Measurements from ENCODE around the gene GOLGA7B. TPM values are rescaled to one million over a fixed set of nuclear protein-coding genes. Genes with fewer than 3 reads are reported as not detected.
"Not testable (repeated sequence)": the region's sequence is repeated elsewhere in the genome, so short reads cannot be mapped to it uniquely, and the experiment has no call there.

Gene GOLGA7B
- total RNA-seq, 2 experiments from 2014 or later = 0.25 to 0.40 TPM

- ChIA-PET POLR2A (no interaction called here), CTCF (interaction anchor here (1.2 to 1.4 kb wide), 2 partner anchors 36 to 94 kb away, joined by 3 to 4 read pairs; no protein-coding TSS in a partner anchor)
Observed at GRCh38 chr10:97827702-97828291, 21.8 kb upstream of the GOLGA7B start.

GRCh38 chr10:97828721-97829120 lies 20.9 kb upstream of the GOLGA7B start:
- POLR2A ChIA-PET = no interaction called here

GRCh38 chr10:97830064-97830463 lies 19.6 kb upstream of the GOLGA7B start:
- ChIA-PET CTCF (no interaction called here), POLR2A (no interaction called here)

More at GRCh38 chr10:97828721-97829120, 20.9 kb upstream of the GOLGA7B start:
- CTCF ChIA-PET = no interaction called here

GRCh38 chr10:97831259-97831658 lies 18.4 kb upstream of the GOLGA7B start:
- CTCF ChIA-PET = no interaction called here
- POLR2A ChIA-PET = no interaction called here

- ChIA-PET CTCF (no interaction called here), POLR2A (no interaction called here)
Observed at GRCh38 chr10:97836446-97836845, 13.2 kb upstream of the GOLGA7B start.

- ChIA-PET POLR2A (no interaction called here), CTCF (interaction anchor here (0.6 kb wide), 1 partner anchor 31 kb away, joined by 3 read pairs; no protein-coding TSS in a partner anchor)
Observed at GRCh38 chr10:97838091-97838490, 11.6 kb upstream of the GOLGA7B start.

GRCh38 chr10:97841166-97841565 lies 8.5 kb upstream of the GOLGA7B start:
- POLR2A ChIA-PET = not testable (repeated sequence)

GRCh38 chr10:97842114-97842513 lies 7.5 kb upstream of the GOLGA7B start:
- CTCF ChIA-PET, POLR2A ChIA-PET: not testable (repeated sequence)

More at GRCh38 chr10:97841166-97841565, 8.5 kb upstream of the GOLGA7B start:
- CTCF ChIA-PET = not testable (repeated sequence)

- ChIA-PET POLR2A (no interaction called here), CTCF (no interaction called here)
Observed at GRCh38 chr10:97842656-97843280, 6.9 kb upstream of the GOLGA7B start.

- ChIA-PET CTCF (interaction anchor here (0.7 kb wide), 1 partner anchor 16 kb away, joined by 3 read pairs; no protein-coding TSS in a partner anchor), POLR2A (no interaction called here)
Observed at GRCh38 chr10:97843281-97843671, 6.4 kb upstream of the GOLGA7B start.

GRCh38 chr10:97843972-97844371 lies 5.7 kb upstream of the GOLGA7B start:
- CTCF ChIA-PET = interaction anchor here (0.7 kb wide), 1 partner anchor 16 kb away, joined by 3 read pairs; no protein-coding TSS in a partner anchor
- POLR2A ChIA-PET = not testable (repeated sequence)

GRCh38 chr10:97844678-97845077 lies 5.0 kb upstream of the GOLGA7B start:
- POLR2A ChIA-PET = no interaction called here
- CTCF ChIA-PET = no interaction called here

GRCh38 chr10:97849103-97849686 lies 448 bp upstream of the GOLGA7B start:
- CTCF ChIA-PET = interaction anchor here (2.6 to 3.1 kb wide), 2 partner anchors 11 to 20 kb away, joined by 7 to 9 read pairs; no protein-coding TSS in a partner anchor

GRCh38 chr10:97850446-97850845 lies 803 bp downstream of the GOLGA7B start:
- POLR2A ChIA-PET = no interaction called here
- CTCF ChIA-PET = interaction anchor here (2.6 kb wide), 1 partner anchor 10 kb away, joined by 7 read pairs; no protein-coding TSS in a partner anchor

More at GRCh38 chr10:97849103-97849686, 448 bp upstream of the GOLGA7B start:
- POLR2A ChIA-PET = interaction anchor here (0.6 to 0.7 kb wide), 2 partner anchors 20 to 813 kb away, joined by 3 to 4 read pairs; no protein-coding TSS in a partner anchor

GRCh38 chr10:97851341-97852001 lies 1.8 kb downstream of the GOLGA7B start:
- ChIA-PET POLR2A (no interaction called here), CTCF (interaction anchor here (1.4 to 2.6 kb wide), 2 partner anchors 9 to 59 kb away, joined by 3 to 7 read pairs; no protein-coding TSS in a partner anchor)

- POLR2A ChIA-PET = no interaction called here
- CTCF ChIA-PET = interaction anchor here (1.4 kb wide), 1 partner anchor 60 kb away, joined by 3 read pairs; no protein-coding TSS in a partner anchor
Observed at GRCh38 chr10:97852277-97852676, 2.6 kb downstream of the GOLGA7B start.

- ChIA-PET CTCF (interaction anchor here (1.4 kb wide), 1 partner anchor 61 kb away, joined by 3 read pairs; no protein-coding TSS in a partner anchor), POLR2A (no interaction called here)
Observed at GRCh38 chr10:97852840-97853405, 3.3 kb downstream of the GOLGA7B start.

GRCh38 chr10:97854743-97855142 lies 5.1 kb downstream of the GOLGA7B start:
- CTCF ChIA-PET = no interaction called here

GRCh38 chr10:97858001-97858439 lies 8.4 kb downstream of the GOLGA7B start:
- CTCF ChIA-PET = interaction anchor here (3.0 kb wide), 1 partner anchor 11 kb away, joined by 23 read pairs; no protein-coding TSS in a partner anchor
- POLR2A ChIA-PET = no interaction called here

More at GRCh38 chr10:97854743-97855142, 5.1 kb downstream of the GOLGA7B start:
- POLR2A ChIA-PET = no interaction called here
